Epithelial cell of esophagus (primary cell): ENCODE results near the gene SPDYE4.

Source experiments
- DNase-seq: peaks from one replicate; pipeline ENCODE4 v3.0.0; 2010; ENCODE audit warnings: low read depth
- H3K4me3 ChIP-seq: 2 replicates; pipeline ENCODE4 v1.5.1; 2011; ENCODE audit warnings: mild to moderate bottlenecking, low read length, control low read depth
- CTCF ChIP-seq: IDR thresholded peaks from 2 replicates; pipeline ENCODE4 v1.5.1; 2011; ENCODE audit warnings: low read depth, mild to moderate bottlenecking, low read length, control low read depth, inconsistent platforms; ENCODE audit not compliant: insufficient read depth; ENCODE audit errors: missing control alignments

Gene SPDYE4

GRCh38 chr17:8725881-8726876 is 32.2 kb downstream of the SPDYE4 start:
- no peak overlapping the region for H3K4me3 ChIP-seq
- TF ChIP-seq CTCF = no peak
- DNase-seq = no peak

GRCh38 chr17:8724451-8724850 is 33.9 kb downstream of the SPDYE4 start:
- no peak overlapping the region for H3K4me3 ChIP-seq
- peak; percentile 48 for DNase-seq
- TF ChIP-seq CTCF = no peak

GRCh38 chr17:8720596-8720995 is 37.8 kb downstream of the SPDYE4 start:
- DNase-seq = no peak
- no peak overlapping the region for H3K4me3 ChIP-seq
- TF ChIP-seq CTCF = no peak

GRCh38 chr17:8719291-8720246 is 38.8 kb downstream of the SPDYE4 start:
- no peak overlapping the region for H3K4me3 ChIP-seq
- no peak for DNase-seq
- TF ChIP-seq CTCF = no peak

- no peak overlapping the region for H3K4me3 ChIP-seq
- TF ChIP-seq CTCF = no peak
- DNase-seq = no peak
Measured at GRCh38 chr17:8718001-8718563, 40.3 kb downstream of the SPDYE4 start.

GRCh38 chr17:8713878-8714277 is 44.5 kb downstream of the SPDYE4 start:
- TF ChIP-seq CTCF = no peak
- H3K4me3 ChIP-seq = no peak overlapping the region
- no peak for DNase-seq
